OCI-LY7 (cell line): ENCODE measurements around the gene SAXO2.

Source experiments
- CTCF ChIP-seq: fragments of 200-600 bp; sonication (generic); conservative IDR thresholded peaks from 2 replicates; pipeline ENCODE4 v1.5.1; 2014; ENCODE audit warnings: mild to moderate bottlenecking, antibody characterized with exemption, low read length, moderate library complexity, mixed read lengths
- EZH2phosphoT487 ChIP-seq: fragments of 200-600 bp; sonication (generic); IDR thresholded peaks from 2 replicates; pipeline ENCODE4 v1.6.1; 2018; ENCODE audit warnings: low read depth, borderline replicate concordance, mild to moderate bottlenecking, mixed run types, antibody characterized with exemption, low read length, moderate library complexity, mixed read lengths

GRCh38 chr15:82263350-82263749 is 732 bp downstream of the SAXO2 start:
- TF ChIP-seq EZH2phosphoT487 (no peak), CTCF (no peak)
